GM19043 (cell line): Measurements from ENCODE around the gene SPHKAP.
"Not testable (repeated sequence)": the region's sequence is repeated elsewhere in the genome, so short reads cannot be mapped to it uniquely, and the experiment has no call there.

Experiments
- ATAC-seq: cut with Tn5 transposase; IDR thresholded peaks from one replicate; pipeline ENCODE4 v1.9.1; 2021; ENCODE audit warnings: low read depth; ENCODE audit not compliant: unreplicated experiment

The SPHKAP gene

DNA sequence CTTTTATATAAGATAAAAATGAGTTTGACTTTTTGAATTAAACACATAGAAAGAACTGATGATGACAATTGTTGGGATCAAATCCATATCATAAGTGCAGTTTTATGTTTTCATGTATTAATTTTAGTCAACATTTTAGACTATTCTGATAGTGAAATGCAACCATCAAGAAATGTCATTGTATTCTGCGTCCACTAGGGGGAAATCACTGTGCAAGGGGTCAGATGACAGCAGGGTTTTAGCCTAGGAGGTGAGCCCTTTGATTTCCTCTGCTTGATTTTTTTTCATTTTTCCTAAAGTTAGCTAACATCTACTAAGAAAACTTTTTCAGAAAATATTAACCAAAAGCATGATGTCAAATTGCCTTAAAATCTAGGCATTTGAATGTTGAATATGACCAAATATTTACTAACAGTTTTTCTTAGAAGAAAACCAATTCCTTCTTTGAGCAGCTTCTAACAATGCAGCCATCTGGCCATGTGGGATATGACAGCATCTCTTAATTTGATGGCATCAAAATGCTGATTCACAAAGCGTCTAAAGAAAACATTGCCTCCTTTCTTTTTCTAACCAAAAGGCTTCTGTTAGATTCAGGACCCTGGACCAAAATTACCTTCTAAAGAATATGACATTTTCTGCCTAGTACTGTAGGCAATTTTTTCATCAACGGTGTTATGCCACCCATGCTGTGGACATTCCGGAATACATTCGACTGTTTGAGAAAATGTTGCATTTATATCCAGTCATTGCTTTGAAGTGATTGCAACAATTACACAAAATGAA lies 141.5 kb downstream of the SPHKAP start:
- peak; percentile 88 for ATAC-seq

- ATAC-seq, result no peak
These were observed 142.5 kb downstream of the SPHKAP start for GRCh38 chr2:228038967-228039366.

DNA sequence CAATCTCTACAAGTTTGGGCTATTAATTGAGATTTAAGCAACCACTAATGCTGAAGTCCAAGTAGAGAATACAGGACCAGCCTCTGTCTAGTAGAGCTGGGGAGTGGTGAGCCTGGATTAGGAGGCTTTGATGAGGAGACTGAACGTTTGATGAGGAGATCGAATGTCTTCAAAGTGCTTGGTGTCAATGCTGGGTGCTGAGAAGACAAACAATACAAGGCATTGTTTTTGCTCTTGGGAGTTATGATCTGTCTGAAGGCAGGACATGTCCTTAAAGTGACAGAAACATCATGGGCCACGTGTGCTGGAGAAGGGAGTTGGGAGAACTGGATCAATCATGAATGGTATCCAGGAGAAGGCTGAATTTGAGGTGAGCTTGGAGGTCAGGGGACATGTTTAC lies 143.6 kb downstream of the SPHKAP start:
- ATAC-seq, result no peak

GRCh38 chr2:228023619-228024018 lies 157.9 kb downstream of the SPHKAP start:
- no peak for ATAC-seq

GRCh38 chr2:228018311-228018710 lies 163.2 kb downstream of the SPHKAP start:
- ATAC-seq, result no peak

DNA sequence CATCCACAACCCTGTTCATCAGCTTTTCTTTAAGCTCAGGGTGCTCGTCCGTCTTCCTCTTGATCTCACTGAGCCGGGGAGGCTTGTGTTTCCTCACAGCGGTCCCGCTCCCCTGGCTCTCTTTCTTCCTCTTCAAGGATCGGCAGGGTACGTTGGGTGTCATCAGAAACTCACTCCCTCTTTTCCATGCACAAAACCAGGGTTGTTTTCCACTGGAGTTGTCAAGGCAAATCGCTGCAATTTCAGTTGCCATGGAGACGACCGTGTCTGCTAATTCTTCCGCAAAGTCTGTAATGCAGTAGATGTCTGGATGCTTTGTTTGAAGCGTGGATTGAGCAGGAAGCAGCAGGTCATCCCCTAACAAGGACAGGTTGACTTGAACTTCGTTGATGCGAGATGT lies 163.7 kb downstream of the SPHKAP start:
- no peak for ATAC-seq

- ATAC-seq, result no peak
These were observed 165.1 kb downstream of the SPHKAP start for GRCh38 chr2:228016402-228016801.

DNA sequence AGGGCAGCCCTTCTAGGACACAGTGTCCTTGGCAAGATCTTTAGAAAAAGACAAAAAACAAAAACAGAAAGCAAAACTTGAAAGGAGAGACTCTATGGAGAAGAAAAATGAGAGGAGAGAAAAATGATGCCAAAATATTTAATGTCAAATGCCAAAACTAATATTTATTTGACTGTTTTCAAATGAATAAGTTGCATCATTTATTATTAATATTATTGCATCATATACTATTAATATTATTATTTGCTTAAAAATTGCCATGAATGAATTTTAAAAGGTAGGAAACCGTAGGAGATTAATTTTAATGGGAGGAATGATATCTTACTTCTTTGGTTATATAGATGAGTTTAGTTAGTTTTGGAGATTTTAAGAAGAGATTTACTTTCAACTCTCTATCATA lies 165.7 kb downstream of the SPHKAP start:
- no peak for ATAC-seq

- no peak for ATAC-seq
These were observed 185.1 kb downstream of the SPHKAP start for GRCh38 chr2:227996366-227996765.

GRCh38 chr2:227990937-227991336 lies 190.6 kb downstream of the SPHKAP start:
- ATAC-seq, result no peak

- ATAC-seq, result no peak
These were observed 208.2 kb downstream of the SPHKAP start for GRCh38 chr2:227973241-227973640.

DNA sequence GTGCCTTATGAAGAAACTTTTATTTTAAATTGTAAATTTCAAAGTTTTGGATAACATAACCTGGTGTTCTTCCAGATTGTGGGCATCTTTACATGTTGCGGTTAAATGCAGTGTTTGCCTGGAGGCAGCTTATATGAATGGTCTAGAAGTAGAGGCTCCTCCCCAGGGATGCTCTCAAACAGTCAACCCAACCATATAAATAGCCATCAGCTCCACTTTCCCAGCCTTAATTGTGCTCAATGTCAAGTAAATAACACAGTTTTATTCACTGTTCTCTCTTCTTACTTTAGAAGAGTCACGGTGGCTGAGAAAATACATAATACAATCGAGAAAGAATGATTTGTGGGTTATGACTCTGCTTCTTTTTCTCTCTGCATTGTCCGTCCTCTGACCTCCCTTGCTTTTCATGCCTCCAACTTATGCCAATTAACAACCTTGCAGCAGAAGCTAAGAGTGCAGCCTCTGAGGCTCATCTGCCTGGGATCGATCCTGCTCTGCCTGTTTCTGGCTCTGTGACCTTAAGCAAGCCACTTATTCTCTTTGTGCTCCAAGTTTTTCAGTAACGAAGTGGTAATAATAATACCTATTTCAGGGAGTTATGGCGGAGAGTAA lies 209.8 kb downstream of the SPHKAP start:
- no peak for ATAC-seq

GRCh38 chr2:227960317-227960716 lies 221.2 kb downstream of the SPHKAP start:
- no peak for ATAC-seq

GRCh38 chr2:227942965-227943364 lies 238.5 kb downstream of the SPHKAP start:
- no peak for ATAC-seq

GRCh38 chr2:227942021-227942420 lies 239.5 kb downstream of the SPHKAP start:
- no peak for ATAC-seq

GRCh38 chr2:227939271-227940027 lies 242.0 kb downstream of the SPHKAP start:
- no peak for ATAC-seq

GRCh38 chr2:227936249-227936648 lies 245.2 kb downstream of the SPHKAP start:
- not testable (repeated sequence) for ATAC-seq

- no peak for ATAC-seq
These were observed 247.6 kb downstream of the SPHKAP start for GRCh38 chr2:227933884-227934283.

- ATAC-seq, result no peak
These were observed 249.1 kb downstream of the SPHKAP start for GRCh38 chr2:227932403-227932802.

DNA sequence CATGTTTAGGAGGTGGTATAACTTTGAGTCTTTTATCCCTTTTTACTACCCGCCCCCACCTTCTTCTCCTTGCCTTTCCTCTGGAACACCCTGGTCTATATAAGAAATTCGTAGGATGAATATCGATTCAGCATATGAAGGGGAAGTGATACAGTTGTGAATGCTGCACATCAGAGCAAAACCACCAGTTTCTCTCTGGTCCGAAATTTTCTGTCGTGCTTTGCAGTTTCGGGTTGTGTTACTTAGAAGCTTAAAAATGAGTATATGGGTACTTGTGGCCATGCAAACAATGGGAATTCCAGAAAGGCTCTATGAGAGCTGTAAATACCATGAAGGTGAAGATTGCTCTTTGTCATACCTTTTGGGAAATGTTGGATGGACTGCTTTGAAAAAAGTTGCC lies 249.5 kb downstream of the SPHKAP start:
- ATAC-seq, result no peak
